GM21423 (cell line): Measurements from ENCODE around the gene FASN.

Experiments used
- ATAC-seq: cut with Tn5 transposase; IDR thresholded peaks from one replicate; pipeline ENCODE4 v1.9.1; 2021; ENCODE audit warnings: mild to moderate bottlenecking, moderate library complexity; ENCODE audit not compliant: unreplicated experiment

The FASN gene

GRCh38 chr17:82078433-82078832 lies 19.6 kb downstream of the FASN start:
- no peak for ATAC-seq

DNA sequence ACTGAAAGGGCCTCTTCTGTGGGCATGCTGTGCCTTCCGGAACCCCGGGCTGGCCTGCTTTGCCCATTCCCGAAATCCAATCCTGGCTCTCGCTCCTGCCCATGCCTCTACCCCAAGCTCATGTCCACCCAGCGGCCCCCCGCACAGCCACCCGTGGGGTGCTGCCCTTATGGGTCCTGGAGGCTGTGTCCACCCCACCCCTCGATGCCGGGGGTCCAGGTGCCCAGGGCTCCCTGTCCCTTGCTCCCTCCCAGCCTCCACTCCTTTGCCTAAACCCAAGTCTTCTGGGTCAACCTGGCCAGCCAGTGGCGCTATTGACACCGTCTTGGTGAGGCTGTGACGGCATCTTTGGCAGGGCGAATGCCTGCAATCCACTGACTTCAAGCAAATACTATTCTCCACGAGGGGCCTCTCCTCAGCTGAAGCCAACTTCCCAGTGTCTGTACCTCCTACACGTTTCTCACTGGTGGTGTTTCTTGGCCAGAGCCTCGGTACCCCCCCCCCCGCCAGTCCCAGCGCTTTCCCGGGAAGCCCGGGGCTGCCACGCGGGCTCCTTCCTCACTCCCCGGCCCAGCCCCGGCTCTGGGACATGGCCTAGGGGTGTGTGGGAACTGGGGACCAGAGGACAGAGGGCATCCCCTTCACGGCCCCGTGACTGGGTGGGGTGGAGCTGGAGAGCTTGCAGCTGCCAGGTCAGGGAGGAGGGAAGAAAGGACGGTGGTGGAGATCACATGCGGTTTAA lies 20.2 kb downstream of the FASN start:
- ATAC-seq, result no peak

GRCh38 chr17:82076785-82077591 lies 21.0 kb downstream of the FASN start:
- no peak for ATAC-seq

- no peak for ATAC-seq
Observed at GRCh38 chr17:82076018-82076784, 21.8 kb downstream of the FASN start.

DNA sequence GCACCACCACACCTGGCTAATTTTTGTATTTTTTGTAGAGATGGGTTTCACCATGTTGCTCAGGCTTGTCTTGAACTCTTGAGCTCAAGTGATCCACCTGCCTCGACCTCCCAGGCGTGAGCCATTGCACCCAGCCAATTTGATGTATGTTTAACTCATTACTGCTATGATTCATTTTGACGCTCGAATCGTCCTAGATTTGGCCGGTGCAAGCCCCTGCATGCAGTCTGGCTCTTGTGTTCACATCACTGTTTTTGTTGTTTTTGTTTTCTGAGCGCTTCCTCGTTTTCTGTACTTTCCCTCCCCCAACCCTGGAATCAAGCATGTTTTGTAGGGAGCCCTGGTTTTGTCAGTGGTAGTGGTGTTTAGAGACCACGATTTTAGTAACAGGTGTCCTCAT lies 24.6 kb downstream of the FASN start:
- ATAC-seq, result no peak

DNA sequence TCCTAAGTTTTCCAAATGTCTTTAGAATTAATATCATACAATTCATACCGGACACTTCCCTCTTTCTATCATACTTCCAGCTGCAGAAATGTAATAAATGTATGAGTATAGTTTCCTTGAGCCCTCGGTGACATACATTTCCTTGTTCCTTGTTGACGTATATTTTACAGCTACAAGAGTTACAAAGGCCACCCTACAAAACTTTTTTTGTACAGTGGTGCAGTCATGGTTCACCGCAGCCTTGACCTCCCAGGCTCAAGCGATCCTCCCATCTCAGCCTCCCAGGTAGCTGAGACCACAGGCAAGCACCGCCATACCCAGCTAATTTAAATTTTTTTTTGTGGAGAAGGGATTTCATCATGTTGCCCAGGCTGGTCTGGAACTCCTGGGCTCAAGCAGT lies 25.2 kb downstream of the FASN start:
- ATAC-seq, result no peak

DNA sequence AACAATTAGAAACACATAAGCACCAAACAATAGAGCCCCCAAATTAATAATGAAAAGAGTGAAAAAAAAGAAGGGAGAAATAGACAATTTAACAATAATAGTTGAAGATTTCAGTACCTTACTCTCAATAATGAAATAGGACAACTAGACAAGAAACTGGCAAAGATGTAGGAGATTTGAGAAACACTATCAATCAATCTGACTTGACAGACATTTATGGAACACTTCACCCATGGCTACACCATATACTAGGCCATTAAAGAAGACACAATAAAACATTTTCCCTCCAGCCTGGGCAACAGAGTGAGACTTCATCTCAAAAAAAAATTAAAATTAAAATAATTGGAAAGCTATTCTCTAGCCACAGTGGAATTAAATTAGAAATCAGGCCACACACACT lies 27.4 kb downstream of the FASN start:
- ATAC-seq, result no peak

DNA sequence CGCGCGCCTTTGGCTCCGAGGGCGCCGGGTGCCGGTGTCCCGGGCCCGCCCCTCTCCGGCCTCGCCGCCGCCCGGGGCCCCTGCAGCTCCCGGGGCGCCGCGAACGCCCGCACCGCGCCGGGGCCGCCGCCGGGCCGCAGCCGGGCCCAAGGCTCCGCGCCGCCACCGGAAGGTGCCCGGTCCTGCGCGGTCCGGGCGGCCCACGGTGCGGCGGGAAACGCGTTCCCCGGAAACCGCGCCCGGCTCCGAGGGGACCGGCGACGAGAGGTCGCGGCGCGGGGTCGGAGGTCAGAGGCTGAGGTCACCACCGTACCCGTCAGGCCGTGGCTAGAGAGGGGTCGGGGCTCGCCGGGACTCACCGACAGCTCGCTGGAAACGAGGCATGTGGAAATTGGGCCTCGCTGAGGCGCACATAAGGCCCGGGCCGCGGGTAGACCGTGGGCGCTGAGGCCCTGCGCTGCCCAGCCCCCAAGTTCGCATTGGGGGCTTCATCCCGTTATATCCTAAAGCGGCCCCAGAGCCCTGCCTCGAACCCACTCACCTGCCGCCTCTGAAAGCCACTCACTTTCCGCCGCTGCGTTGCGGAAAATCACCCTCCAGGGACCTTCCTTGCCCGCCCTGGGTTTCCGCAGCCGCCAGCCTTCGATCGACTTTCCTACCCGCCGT lies 32.3 kb downstream of the FASN start, which contains the start of gene DUS1L:
TSS of gene DUS1L (minus strand) at position 167 of the 666 bp plus-strand sequence. CDS start 745 bp downstream, outside the sequence.
- peak; percentile 67 for ATAC-seq

DNA sequence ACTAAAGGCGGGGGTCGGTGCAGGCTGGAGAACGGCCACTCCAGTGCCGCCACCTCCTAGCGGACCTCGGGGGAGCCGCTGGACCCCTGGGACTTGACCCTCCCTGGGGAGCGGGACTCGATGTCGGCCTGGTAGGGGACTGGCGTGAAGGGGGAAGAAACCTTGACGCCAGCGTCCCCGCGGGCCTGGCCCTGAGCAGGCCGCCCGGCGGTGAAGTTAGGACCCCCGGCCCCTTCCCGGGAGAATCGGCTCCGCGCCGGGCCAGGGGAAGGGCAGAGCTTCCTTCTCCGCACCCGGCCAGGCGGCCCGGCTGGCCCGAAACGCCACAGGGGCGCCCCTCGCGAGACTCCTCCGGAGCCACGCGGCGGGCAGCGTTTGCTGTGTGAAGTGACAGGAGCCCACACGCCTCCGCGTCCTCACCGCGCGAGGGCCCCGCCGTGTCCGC lies 32.8 kb downstream of the FASN start:
- no peak for ATAC-seq

DNA sequence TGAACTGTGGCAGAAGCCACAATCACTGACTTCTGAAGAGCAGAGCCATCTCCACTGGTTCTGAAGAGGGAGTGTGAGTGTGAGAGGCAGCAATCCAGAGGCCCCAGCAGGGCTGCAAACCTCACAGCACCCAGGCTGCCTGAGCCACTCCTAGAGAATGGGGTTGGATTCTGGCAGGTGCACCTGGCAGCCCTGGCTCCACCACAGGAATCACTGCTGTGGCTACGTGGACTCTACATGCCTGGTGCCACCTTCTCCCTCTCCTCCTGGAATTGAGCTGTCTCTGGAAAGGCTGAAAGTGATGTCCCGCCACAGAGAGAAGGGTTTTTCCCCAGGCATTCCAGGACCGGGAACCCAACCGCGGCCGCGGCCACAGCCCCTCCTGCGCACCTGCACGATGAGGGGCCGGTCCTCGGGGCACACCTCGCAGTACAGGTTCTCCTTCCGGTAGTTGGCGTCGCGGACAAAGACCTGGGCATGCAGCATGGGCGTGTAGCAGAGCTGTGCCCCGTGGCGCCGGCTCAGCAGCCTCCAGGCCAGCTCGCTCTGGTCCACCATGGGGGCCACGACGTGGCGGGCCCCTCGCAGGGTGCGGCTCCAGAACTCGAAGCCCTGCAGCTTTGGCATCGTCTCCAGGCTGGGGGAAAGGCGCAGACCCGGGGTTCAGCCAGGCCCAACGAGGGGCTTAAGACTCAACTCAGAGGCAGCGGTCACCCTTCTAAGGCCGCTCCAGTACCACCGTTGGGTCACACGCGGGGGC lies 33.4 kb downstream of the FASN start:
- ATAC-seq, result no peak

GRCh38 chr17:82063424-82064415 lies 34.3 kb downstream of the FASN start:
- ATAC-seq, result no peak

DNA sequence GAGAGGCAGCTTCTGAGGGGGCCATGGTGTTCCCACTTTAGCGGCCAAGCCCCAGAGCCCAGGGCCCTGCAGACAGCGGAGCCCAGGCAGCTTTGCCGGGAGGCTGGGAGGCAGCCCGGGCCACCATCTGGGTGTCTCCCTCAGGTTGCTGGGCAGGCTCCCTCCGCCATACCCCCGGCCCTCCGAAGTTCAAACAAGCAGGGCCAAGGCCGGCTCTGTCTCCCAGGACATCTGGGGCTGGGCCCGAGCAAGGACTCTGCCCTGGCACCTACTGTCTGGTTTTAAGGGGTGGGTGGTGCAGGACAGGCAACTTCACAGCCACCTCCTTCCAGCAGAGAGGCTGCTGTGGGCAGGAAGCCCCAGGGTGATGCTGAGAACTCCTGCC lies 35.1 kb downstream of the FASN start:
- no peak for ATAC-seq

- no peak for ATAC-seq
Observed at GRCh38 chr17:82062076-82062983, 35.7 kb downstream of the FASN start.

GRCh38 chr17:82061047-82061925 lies 36.8 kb downstream of the FASN start:
- no peak for ATAC-seq

DNA sequence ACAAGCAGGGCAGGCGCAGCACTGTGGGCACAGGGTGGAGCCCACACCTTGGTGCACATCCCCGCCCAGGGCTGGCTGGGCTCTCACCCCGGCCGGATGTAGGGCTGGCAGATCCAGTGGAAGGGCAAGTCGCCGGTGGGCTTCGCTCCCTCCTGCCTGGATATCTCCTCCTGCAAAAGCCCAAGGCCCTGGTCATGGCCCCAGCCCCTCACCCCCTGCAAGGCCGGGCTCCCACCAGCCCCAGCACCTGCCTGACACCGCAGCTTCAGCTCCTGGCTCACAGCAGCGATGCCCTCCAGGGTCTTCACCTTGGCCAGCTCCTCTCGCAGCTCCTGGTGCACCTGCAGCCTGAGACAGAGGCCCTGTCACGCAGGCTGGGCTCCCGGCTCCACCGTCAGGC lies 37.4 kb downstream of the FASN start:
- ATAC-seq, result no peak

- no peak for ATAC-seq
Observed at GRCh38 chr17:82060001-82060380, 38.0 kb downstream of the FASN start.
